NCI-H2196 treated with DMSO at 0.1 percent for 48 hours (cell line): Measurements from ENCODE around the gene ARID5A.
"Not testable (repeated sequence)": the region's sequence is repeated elsewhere in the genome, so short reads cannot be mapped to it uniquely, and the experiment has no call there.

Experiments used
- DNase-seq: peaks from one replicate; lab custom pipeline; 2025; ENCODE audit not compliant: unreplicated experiment; lab: John Stamatoyannopoulos, UW

Gene ARID5A

DNA sequence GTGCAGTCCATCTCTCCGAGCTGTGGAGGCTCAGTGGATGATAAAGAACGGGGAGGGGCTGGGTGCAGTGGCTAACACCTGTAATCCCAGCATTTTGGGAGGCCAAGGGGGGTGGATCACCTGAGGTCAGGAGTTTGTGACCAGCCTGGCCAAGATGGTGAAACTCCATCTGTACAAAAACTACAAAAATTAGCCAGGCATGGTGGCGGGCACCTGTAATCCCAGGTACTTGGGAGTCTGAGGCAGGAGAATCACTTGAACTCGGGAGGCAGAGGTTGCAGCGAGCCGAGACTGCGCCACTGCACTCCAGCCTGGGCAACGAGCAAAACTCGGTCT is 17.4 kb downstream of the ARID5A start:
- DNase-seq, result not testable (repeated sequence)

DNA sequence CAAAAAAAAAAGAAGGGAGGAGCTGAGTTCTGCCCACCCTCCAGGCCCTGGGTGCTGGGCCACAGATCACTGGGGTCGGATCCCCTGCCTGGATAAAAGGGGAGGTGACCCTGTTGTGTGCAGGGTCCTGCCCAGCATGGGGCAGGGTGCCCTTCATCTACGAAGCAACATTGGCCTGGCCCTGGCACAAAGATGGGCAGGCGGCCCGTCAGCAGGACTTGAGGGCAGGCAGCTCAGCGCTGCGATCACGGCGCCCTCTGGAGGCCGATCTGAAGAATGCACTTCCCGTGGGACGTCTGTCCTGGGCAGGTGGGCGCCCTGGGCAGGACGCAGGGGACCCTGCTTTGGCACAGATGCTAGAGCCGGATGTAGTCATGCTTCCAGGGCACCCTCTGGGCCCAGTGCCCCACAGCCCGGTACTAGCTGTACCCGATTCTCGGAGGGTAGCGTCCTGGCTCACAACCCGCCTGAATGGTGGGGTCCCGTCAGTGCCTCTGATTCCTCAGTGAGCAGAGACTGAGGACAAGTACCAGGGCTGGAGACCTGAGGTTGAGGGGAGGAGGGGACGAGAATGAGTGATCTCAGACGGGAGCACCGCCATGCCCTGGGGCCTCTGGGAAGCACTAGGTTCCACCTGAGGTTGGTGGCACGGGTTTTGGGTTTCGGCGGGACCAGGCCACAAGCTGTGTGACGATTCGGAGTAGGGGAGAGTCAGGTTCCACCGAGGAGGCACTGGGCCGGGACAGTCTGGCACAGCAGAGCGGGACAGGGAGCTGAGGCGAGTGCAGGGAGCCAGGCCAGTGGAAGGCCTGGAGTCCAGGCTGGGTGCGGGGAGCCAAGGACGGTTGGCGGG is 18.0 kb downstream of the ARID5A start:
- DNase-seq, result peak; percentile 33

DNA sequence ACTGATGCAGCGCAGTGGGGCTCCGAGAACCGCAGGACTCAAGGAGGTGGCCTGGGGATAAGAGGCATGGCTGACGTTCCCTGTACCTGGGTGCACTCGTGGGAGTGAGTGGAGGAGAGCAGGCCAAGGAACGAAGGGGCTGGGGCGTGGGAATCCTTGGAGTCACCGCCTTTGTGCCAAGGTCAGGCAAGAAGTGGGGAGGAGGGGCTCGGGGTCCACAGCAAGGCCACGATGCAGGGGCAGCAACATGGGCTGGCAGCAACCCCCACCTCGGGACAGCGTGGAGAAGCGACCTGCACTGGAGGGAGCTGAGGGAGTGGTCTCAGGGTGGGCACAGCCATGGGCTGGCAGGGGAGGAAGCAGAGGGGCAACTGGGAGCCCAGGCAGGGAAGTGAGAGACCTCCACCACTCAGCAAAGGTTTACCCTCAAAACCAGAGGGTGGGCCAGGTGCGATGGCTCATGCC is 18.6 kb downstream of the ARID5A start:
- no peak for DNase-seq

DNA sequence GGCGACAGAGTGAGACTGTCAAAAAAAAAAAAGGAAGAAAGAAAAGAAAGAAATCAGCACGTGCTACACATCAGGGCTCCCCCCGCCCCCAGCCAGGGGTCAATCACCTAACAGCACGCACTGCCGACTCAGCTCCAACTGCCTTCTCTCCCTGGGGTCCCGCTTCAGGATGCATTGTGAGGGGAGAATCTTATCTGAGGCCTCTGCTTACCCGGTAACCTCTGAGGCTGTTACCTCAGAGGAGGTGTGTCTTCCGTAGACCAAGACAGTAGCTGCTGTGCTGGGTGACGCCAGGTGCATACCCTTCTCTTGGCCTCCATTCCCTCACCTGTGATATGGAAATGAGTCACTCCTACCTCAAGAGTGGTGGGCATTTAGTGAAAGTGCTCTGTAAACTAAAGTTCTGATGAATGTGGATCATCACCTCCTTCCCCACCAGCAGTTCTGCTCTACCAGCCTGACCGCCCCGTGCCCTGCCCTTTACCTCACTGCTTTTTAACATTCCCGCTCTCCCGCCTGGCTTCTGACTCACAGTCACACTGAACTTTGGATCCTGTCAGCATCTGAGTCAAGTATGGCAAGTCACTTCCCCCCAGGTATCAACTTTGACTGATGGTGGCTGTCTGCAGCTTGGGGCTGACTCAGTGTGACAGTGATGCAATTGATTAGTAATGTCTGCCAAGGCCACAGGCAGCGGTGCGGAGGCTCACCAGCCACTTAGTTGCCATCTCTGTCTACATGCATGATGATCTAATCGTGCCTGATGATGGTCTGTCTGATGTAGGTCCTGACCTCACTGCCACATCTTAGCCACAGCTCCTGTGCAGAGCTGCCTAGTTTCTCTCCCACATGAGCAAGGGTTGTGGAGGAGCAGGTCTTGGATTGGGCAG is 20.1 kb downstream of the ARID5A start:
- DNase-seq, result no peak

DNA sequence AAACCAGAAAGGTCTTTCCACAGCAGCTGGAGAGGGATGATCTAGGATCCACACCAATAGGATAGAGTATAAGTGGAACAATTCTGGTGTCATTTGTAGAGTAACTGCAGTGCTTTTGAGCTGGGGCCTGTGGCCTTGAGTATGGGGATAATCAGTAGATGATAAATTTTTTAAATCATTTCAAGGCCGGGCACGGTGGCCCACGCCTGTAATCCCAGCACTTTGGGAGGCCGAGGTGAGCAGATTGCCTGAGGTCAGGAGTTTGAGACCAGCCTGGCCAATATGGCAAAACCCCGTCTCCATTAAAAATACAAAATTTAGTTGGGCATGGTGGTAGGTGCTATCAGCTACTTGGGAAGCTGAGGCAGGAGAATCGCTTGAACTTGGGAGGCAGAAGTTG is 20.9 kb downstream of the ARID5A start:
- not testable (repeated sequence) for DNase-seq

DNA sequence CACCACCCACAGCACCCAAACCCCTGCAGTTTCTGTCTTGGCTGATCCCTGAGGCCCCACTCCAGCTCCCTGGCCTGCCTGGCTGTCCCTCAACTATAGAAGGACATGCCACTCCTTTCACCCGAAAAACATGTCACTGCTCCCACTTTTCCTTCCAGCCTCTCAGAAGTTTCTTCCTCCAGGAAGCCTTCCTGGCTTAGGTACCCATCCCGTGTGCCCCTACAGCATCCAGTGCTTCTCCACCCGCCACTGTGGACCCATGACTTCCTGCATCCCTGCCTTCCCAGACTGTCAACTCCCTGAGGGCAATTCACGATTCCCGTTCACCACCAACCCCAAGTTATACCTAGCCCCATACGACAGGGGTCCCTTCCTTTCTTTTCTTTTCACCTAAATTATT is 21.5 kb downstream of the ARID5A start:
- no peak for DNase-seq

DNA sequence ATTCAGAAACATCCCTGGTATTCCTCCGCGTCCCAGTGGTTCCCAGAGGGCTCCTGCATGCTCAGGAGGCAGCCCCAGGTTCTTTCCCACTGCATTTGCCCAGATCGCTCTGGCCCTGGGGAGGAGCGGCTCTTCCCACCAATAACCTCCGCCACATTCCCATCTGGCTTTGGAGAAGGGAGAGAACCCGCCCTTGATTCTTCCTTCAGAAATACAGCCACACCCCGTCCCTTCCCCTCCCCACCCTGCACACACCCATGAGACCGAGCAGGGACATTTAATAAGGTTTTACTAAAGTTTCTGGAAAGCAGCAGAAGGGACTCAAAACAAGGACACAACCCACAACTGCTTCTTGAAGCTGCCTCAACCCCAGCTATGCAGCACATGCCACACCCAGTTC is 21.9 kb downstream of the ARID5A start:
- no peak for DNase-seq

DNA sequence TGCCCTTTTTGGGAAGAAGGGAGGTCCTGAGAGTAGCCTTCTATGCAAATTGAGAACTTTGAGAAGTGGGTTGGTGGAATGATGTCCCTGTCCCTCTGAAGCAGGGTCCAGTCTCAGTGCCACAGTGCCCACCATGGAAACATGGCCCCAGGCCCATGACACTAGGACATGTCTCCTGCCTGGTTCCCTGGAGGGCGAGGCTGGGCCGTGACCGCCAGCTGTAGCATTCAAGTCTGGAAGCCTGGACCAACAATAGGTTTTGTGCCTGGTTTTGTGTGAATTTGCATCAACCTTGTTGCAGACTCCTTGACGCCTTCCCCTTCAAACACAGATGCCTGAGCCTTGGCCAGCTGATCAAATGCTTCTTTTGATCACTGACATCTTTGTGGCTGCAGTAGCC is 27.5 kb downstream of the ARID5A start:
- no peak for DNase-seq

DNA sequence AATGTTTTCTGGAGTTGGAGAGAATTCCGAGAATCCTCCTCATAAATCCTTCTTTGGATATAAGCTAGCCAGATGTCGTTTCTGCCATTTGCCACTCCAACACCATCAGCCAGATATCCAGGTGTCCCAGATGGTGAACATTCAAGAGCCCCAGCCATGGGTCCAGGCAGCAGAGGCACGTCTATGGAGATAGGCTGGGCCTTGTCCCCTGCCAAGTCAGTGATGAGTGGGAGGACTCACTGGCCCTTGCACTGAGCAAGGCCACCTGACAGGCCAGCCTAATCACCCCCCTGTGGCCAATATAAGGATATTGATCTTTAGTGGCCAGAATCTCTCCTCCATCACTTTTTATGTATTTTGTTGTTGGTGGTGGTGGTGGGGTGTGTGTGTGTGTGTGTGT is 28.0 kb downstream of the ARID5A start:
- no peak for DNase-seq

DNA sequence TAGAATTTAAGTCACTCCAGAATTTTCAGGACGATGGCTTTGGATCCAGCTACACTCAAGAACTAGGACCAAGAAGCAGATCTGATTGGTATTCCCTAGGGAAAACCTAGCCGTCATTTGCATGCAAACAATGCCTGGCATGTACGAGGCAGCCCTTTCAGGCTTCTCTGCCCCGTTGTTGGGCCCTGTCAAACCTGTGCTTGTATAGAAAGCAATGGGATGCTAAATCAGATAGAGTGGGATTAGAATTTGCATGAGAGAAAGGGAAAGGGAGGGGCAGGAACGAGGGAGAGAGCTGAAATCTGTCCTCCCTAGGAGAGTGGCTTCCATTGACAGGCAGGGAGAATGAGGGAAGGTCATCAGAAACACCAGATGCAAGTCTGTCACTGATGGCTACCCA is 28.6 kb downstream of the ARID5A start:
- DNase-seq, result no peak

DNA sequence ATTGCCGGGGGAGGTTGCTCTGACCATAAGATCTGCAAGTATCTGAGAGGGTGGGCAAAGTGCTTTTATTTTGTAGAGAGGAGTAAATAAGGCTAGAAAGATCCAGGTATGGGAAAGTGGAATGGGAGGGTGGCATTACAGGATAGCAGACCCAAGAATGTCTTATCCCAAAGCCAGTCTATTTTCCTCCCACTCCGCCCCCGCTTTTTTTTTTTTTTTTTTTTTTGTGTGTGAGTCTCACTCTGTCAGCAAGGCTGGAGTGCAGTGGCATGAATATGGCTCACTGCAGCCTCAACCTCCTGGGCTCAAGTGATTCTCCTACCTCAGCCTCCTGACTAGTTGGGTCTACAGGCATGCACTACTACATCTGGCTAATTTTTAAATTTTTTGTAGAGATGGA is 31.5 kb downstream of the ARID5A start:
- no peak for DNase-seq

DNA sequence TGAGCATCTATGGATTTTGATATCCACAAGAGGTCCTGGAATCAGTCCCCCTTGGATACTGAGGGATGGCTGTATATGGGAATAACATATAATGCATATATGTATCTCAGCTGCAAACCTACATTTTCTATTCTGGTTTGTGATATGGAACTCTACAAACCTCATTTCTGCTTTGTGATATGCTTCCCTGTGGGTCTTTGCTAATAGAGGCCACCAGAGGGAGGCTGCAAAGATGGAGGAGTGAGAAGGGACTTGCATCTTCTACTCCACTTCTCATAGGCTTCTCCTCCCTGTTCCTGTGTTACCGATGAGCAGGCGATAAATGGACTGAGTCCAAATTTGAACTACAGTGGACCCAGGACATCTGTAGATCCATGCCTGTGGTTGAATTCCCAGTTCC is 37.8 kb downstream of the ARID5A start:
- no peak for DNase-seq

DNA sequence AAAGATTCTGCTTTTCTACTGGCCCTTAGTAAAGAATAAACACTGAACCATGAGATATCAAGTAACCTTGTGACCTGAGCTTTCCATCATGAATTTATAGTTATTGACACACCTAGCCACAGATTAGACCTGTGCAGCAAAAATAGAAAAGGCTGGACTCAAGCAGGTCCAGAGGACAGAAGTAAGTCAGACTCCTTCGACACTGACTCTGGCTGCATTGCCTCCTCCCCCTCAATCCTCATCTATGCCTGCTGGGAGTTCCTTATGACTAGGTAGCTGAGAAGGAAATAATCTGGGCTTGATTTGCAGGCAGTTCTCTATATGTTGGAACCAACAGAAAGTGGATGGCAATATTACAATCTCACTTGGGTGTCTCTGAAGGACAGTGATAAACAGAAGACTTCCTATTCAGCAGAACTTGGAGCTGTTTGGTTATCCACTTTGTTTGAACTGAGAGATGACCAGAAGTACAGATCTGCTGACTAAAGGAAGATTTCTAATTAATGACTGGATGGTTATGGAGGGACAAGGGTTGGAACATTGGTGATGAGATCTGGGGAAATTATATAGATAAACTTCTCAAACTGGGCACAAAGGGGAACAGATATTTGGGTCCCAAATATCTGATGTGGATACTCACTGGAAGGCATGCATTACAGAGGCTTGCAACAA is 39.4 kb downstream of the ARID5A start:
- no peak for DNase-seq

DNA sequence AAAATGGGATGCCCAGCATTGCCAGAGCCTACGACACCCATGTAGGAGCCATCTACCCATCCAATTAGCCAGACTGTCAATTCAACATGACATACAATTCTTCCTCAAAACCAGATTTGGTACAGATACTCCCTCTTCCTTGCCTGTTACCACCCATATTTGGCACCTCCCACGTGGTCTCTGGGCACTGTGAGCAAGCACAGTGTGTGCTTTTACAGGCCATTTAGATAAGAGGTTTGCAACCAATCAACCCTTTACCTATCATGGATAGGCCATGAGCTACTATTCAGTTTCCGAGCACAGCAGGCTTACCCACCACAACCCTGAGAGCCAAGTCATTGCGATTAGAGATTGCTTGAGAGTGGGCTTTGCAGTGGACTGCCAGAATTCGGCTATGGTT is 40.9 kb downstream of the ARID5A start:
- no peak for DNase-seq

DNA sequence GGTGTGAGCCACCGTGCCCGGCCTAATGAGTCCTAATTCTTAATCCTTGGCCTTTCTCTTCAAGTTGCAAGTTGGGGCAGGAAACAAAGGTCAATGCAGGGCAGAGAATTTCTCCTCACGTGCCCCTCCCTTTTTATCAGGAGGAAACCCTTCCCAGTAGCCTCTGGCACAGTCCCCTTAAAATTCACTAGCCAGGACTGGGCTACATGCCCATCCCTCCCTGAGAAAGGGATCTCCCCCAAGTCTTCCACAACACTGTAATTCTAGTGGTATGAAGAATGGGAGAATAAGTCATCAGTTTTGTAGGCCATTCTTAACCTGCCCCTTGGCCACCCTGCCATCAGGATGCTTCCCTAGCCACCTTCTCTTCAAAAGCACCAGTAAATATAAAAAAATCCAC is 42.2 kb downstream of the ARID5A start:
- DNase-seq, result no peak

DNA sequence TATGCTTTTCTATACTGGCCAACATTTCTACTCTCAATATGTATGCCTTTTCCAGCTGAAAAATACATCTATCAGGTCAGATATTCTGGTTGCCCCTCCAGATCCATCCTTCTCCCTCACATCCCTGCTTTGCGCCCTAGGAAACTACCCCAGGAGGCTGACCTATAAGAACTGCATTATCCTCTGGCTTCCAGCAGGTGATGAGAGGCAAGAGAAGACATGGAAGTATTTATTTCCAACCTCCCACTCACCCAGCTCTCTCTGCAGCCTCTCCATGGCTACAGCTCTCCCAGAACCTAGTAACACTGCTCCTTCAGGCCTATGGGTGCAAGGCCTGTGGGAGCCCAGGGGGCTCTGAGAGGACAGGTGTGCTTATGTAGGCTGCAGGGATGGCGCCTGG is 42.9 kb downstream of the ARID5A start:
- no peak for DNase-seq

DNA sequence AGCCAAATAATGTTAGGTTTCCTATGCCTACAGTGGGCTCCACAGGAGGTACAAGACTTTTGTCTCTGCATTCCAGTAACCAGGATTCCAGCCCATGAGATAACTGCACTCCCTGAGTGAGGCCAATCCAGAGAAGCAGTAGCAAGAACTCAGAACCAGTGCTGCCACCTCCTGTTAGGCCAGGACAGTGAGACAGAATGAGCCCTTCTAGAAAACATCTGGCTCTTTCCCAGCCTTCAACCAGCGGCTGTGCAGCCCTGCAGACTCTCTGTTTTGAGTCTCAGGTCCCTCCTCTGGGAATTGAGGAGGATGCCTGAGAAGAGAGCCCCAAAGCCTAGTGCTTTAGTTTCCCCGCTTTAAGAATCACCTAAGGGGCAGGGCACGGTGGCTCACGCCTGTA is 44.2 kb downstream of the ARID5A start:
- no peak for DNase-seq

DNA sequence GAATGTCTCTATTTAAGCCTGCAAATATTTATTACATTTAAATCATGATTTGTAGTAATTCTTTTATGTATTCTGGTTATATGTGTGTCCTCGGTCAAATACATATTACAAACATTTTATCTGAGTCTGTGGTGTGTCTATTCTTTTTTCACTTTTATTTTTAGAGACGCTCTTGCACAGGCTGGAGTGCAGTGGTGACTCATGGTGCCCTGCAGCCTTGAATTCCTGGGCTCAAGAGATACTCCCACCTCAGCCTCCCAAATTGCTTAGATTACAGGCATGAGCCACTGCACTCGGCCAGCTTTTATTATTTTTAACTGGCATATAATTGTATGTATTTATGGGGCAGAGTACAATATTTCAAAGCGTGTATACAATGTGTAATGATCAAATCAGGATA is 47.5 kb downstream of the ARID5A start:
- no peak for DNase-seq

DNA sequence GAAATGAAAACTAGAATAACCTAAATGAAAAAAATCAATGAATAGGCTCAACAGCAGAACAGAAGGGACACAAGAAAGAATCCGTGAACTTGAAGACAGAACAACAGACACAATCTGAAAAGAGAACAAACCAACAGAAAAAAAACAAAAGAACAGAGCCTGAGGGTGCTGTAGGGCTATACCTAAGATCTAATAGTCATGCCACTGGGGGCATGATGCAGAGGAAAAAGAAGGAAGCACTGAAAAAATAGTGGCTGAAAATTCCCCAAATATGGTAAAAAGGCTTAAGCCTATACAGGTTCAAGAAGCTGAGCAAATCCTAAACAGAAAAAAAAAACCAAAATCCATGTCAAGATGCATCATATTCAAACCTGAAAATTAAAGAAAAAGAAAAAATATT is 51.3 kb downstream of the ARID5A start:
- no peak for DNase-seq

DNA sequence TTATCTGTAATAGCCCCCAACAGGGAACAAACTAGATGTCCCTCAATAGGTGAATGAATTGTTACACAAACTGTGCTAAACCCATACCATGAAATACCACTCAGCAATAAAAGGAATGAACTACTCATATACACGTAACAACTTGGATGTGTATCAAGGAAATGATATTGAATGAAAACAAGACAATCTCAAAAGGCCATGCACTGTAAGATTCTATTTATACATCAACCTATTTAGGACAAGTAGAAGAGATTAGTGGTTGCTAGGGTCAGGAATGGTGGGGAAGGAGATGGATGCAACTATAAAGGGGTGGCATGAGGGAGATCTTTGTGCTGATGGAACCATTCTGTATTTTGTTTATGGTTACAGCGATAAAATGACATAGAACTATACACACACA is 54.5 kb downstream of the ARID5A start:
- no peak for DNase-seq

DNA sequence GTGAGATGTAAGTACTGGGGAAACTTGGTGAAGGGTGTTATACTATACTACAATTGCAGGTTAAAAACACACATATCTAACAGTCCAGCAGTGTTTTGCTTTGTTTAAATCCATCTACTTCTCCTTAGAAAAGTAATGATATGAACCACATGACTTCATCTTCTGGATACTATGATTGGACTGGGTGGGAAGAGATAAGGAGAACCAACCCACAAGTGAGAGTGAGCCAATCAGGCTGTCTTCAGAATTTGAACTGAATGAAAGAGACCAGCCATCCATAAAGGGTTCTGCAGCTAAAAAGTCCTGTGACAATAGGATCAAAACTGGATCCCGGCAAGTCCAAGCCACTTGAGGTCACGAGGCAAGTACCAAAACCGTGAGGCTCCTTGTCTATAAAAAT is 54.9 kb downstream of the ARID5A start:
- DNase-seq, result no peak

DNA sequence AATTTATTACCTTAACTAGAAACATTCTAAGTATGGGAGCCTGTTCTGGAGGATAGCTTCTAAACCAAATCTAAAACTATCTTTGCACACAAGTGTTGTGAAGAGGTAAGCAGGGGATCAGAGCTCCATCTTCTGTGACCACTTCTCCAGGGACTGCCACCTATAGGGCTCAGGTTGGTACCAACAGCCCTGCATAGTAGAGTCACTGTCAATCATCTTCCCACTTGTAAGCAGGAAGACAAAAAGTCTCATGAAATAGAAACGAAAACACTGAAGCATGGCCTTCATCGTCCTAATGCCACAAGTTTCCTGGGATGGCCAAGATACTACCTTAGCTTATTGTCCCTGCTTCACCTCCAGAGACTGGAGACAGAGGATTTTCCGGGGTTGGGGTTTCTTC is 57.7 kb downstream of the ARID5A start:
- no peak for DNase-seq
